Esophagus muscularis mucosa (tissue), 4 donors: Measurements from ENCODE around the gene SNUPN. TPM values are rescaled to one million over a fixed set of nuclear protein-coding genes. Genes with fewer than 3 reads are reported as not detected.

Experiments
- DNase-seq: peaks from one replicate; pipeline ENCODE4 v3.0.0-alpha.2; 2017; ENCODE audit errors: extremely low spot score
- H3K27ac ChIP-seq, 4 donors: fragments of 200-600 bp; sonication (generic); replicated peaks in 1 of 4; 1 replicate in 3 of 4; 2 replicates in 1 of 4; pipeline ENCODE4 v1.5.1; 2016 to 2019; ENCODE audit warnings: mild to moderate bottlenecking in 1 of 4
- H3K27me3 ChIP-seq, 4 donors: fragments of 200-600 bp; sonication (generic); one replicate each; pipeline versions ENCODE4 v1.5.1 to v1.6.0; 2016 to 2019
- H3K36me3 ChIP-seq, 4 donors: fragments of 200-600 bp; sonication (generic); one replicate each; pipeline ENCODE4 v1.5.1; 2016 to 2019
- H3K4me1 ChIP-seq, 4 donors: fragments of 200-600 bp; sonication (generic); one replicate each; pipeline ENCODE4 v1.5.1; 2016 to 2019
- H3K4me3 ChIP-seq, 4 donors: fragments of 200-600 bp; sonication (generic); 1 replicate in 2 of 4; 2 replicates in 2 of 4; pipeline ENCODE4 v1.5.1; 2016 to 2019; ENCODE audit warnings: mild to moderate bottlenecking in 4 of 4, moderate library complexity in 1 of 4
- H3K9me3 ChIP-seq, 4 donors: fragments of 200-600 bp; sonication (generic); 1 replicate in 3 of 4; 2 replicates in 1 of 4; pipeline ENCODE4 v1.5.1; 2016 to 2019
- EP300 ChIP-seq: sonication (generic); formaldehyde crosslinking; IDR thresholded peaks from one replicate; pipeline ENCODE4 v1.6.1; 2017; ENCODE audit warnings: antibody characterized with exemption
- POLR2A ChIP-seq: fragments of 450-650 bp; IDR thresholded peaks from one replicate; pipeline ENCODE4 v1.6.1; 2017; ENCODE audit warnings: antibody characterized with exemption, moderate library complexity, mild to moderate bottlenecking, low read depth
- POLR2AphosphoS5 ChIP-seq, 2 donors: sonication (generic); formaldehyde crosslinking; IDR thresholded peaks; one replicate each; pipeline ENCODE4 v1.6.1; 2017; ENCODE audit warnings: antibody characterized with exemption in 2 of 2
- WGBS: methylation state at CpG from one replicate; pipeline ENCODE4 v1.1.5; 2018; 5-methylcytosine and 5-hydroxymethylcytosine counted together
- intact Hi-C: fragments of 100-400 bp; cut with DNase I; formaldehyde crosslinking; loops from one replicate; pipeline ENCODE4 v1.15.1; 2023
- total RNA-seq, 4 donors: library from RNA; depleted of rRNA; stranded (reverse); fragments of >200 nt; gene quantifications; one replicate each; pipeline versions ENCODE4 v1.1.0 to v1.2.1, GENCODE V29; 2016
- TF ChIP-seq, protein P1 (sequence below), 3 experiments: fragments of 200-600 bp in 2 of 3; fragments of 450-650 bp in 1 of 3; sonication (generic) in 2 of 3; IDR thresholded peaks; one replicate each; pipeline ENCODE4 v1.5.1; 2017 to 2019; ENCODE audit warnings: antibody characterized with exemption in 3 of 3, mild to moderate bottlenecking in 2 of 3, moderate library complexity in 1 of 3

The SNUPN gene
- total RNA-seq, 4 donors from 2014 or later: 16.6 to 23.4 (median 18.8) TPM

DNA sequence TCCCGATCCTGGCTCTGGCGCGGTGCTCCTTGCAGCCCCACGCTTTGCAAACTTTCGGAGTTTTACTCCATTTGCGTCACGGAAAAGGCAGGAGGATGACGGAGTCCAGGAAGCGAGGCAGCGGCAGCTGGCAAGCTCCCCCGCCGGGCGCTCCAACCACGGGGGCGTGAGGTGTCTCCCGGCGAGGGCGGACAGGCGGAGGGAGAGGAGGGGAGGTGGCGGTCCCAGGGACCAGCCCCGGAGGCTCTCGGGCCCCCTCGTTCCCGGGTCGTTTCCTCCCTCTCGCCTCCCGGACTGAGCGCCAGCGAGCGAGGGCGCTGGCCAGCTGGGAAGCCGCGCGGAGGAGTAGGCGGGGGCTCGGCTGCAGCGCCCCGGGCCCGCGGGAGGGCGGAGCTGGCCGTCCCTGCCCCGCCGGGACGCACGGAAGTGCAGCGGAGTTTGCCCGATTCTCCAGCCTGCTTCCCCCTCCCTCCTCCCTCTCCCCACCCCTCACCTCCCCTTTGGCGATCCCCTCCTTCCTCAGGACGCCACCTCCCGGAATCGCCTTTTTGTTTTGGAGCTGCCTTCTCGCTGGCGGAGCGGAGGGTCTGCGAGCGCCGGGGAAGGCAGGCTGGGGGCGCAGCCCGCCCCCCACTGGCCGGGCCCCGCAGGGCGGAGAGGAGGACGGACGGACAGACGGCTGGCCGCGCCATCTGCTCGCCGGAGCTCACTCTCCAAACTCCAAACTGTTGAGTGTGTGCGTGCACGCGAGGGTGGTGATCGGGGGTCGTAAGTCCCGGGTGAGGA is 22.0 kb upstream of the SNUPN start, which contains the start of gene SNX33:
Gene SNX33 (plus strand): TSS at position 543 of the 786 bp plus-strand sequence. CDS start 1,191 bp downstream, outside the sequence.
- Histone ChIP-seq H3K4me3 (peak within 1 kb of the TSS; percentile 71 to 89 (median 84)), H3K27me3 (no peaks in the 10 kb centered on the region), H3K27ac (peak within 1 kb of the TSS; percentile 89 to 97 (median 95)), H3K9me3 (no peaks in the 10 kb centered on the region), H3K4me1 (peaks cover 49 to 60% (median 55%) of the 10 kb centered on the region in 4 donors), H3K36me3 (peaks cover 0 to 20% (median 3%) of the 10 kb centered on the region in 4 donors)
- intact Hi-C loops: loop anchor here (10.0 kb wide), 1 partner anchor 283 kb away; the partner anchor contains the start of gene MAN2C1
- 0% methylated on average over 41 of the region's 76 CpGs for WGBS
- TF ChIP-seq, protein P1, sequence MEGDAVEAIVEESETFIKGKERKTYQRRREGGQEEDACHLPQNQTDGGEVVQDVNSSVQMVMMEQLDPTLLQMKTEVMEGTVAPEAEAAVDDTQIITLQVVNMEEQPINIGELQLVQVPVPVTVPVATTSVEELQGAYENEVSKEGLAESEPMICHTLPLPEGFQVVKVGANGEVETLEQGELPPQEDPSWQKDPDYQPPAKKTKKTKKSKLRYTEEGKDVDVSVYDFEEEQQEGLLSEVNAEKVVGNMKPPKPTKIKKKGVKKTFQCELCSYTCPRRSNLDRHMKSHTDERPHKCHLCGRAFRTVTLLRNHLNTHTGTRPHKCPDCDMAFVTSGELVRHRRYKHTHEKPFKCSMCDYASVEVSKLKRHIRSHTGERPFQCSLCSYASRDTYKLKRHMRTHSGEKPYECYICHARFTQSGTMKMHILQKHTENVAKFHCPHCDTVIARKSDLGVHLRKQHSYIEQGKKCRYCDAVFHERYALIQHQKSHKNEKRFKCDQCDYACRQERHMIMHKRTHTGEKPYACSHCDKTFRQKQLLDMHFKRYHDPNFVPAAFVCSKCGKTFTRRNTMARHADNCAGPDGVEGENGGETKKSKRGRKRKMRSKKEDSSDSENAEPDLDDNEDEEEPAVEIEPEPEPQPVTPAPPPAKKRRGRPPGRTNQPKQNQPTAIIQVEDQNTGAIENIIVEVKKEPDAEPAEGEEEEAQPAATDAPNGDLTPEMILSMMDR (IDR thresholded peaks at IDR 0.05): peak; percentile 51 to 67 (median 58)
- peak; percentile 48 to 80 for TF ChIP-seq POLR2AphosphoS5 (IDR thresholded peaks at IDR 0.05)
- no peak for TF ChIP-seq EP300
- peak; percentile 27 for TF ChIP-seq POLR2A
- DNase-seq: no peak

DNA sequence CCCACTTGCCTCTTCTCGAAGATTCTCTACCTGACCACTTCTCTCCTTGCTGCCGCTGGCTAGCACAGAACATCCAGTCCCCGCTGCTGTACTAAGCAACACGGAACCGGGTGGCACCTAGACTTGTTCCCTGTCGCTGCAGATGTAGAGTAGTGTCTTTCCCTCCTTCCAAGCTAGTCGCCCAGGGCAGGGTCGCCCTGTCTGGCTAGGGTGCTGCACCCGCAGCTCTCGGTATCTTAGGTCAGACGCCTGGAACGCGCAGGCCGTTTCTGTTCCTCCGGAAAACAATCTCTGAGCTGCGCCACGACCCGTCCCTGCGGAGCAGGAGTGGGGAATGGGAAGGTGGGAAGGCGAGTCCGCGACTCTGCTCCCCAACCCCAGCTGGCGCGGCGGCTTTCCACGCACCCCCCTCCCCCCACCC is 21.4 kb upstream of the SNUPN start:
- intact Hi-C loops: loop anchor here (10.0 kb wide), 1 partner anchor 282 kb away; the partner anchor contains the start of gene MAN2C1
- H3K4me3 ChIP-seq: peak overlapping the region; percentile 71 to 89 (median 84)
- WGBS: 3% methylated on average over 13 of the region's 26 CpGs
- TF ChIP-seq POLR2A: no peak
- TF ChIP-seq POLR2AphosphoS5 (IDR thresholded peaks at IDR 0.05): peak; percentile 16 to 75
- TF ChIP-seq EP300: peak; percentile 76
- TF ChIP-seq, protein P1 (IDR thresholded peaks at IDR 0.05): no peak
- peaks cover 0 to 16% (median 3%) of the 10 kb centered on the region in 4 donors for H3K36me3 ChIP-seq
- H3K4me1 ChIP-seq: peaks cover 43 to 54% (median 48%) of the 10 kb centered on the region in 4 donors
- H3K27ac ChIP-seq: peak overlapping the region; percentile 89 to 97 (median 95)
- H3K27me3 ChIP-seq: no peaks in the 10 kb centered on the region
- no peak for DNase-seq
- no peaks in the 10 kb centered on the region for H3K9me3 ChIP-seq

DNA sequence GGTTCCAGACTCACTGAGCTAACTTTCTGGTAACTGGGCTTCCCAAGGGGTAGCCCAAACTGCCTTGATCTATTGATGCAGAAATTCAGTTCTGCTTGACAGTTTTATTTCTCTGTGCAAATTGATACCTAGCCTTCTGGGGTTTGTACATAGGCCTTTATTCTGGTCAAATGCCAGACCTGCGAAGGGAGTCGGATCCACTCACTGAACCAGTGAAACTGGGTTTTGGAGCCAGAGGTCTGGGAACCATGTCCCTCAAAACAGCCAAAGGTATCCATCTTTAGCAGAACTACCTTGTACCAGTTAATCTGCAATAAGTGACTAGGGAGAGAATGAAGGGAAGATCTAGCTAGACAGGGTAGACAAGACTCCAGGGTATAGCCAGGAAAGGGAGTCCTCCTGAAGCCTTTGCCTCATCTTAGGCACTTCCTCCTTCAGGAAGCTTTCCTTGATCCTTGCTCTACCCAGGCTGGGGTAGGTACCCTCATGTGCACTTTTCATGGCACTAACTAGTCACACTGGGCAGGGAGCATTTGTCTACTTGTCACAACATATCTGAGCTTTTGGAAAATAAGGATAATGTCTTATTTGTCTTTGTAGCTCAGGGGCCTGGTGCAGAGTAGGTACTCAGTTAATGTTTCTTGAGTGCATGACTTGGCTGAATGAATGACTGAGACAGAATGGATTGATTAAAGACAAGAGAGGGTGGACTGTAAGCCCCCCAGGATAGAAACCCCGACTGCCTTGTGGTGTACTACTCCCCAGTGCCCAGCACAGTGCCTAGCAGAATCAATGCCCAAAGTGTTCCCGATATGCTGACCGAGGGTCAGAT is 20.8 kb upstream of the SNUPN start:
- Histone ChIP-seq H3K4me3 (peak overlapping the region; percentile 71 to 89 (median 84)), H3K27me3 (no peaks in the 10 kb centered on the region), H3K4me1 (peaks cover 37 to 48% (median 42%) of the 10 kb centered on the region in 4 donors), H3K27ac (peak overlapping the region; percentile 89 to 97 (median 95)), H3K36me3 (peaks cover 0 to 16% (median 3%) of the 10 kb centered on the region in 4 donors), H3K9me3 (no peaks in the 10 kb centered on the region)
- intact Hi-C loops: loop anchor here (10.0 kb wide), 1 partner anchor 282 kb away; the partner anchor contains the start of gene MAN2C1
- DNase-seq: no peak
- TF ChIP-seq, protein P1 (IDR thresholded peaks at IDR 0.05): no peak
- TF ChIP-seq EP300 (no peak), POLR2A (no peak), POLR2AphosphoS5 (IDR thresholded peaks at IDR 0.05) (no peak)
- WGBS: 47% methylated on average over 5 of the region's 5 CpGs

DNA sequence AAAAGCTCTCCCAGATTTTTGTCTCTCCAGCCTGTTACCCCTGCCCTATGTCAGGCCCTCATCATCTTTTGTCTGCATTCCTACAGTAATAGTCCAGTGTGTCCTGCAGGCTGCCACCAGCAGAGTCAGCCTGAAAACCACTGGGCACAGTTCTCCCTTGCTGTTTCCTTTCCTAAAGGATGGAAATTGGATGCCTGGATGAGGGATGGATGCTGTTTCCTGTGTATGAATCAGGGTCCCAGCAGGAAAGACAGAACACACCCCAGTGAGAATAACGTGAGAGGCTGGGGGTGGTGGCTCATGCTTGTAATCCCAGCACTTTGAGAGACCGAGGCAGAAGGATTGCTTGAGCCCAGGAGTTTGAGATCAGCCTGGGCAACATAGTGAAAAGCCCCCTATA is 18.9 kb upstream of the SNUPN start:
- no peak for DNase-seq
- Histone ChIP-seq H3K9me3 (no peaks in the 10 kb centered on the region), H3K4me3 (no peak overlapping the region), H3K27me3 (no peaks in the 10 kb centered on the region), H3K36me3 (peaks cover 0 to 4% (median 0%) of the 10 kb centered on the region in 4 donors), H3K4me1 (peaks cover 24 to 40% (median 31%) of the 10 kb centered on the region in 4 donors), H3K27ac (no peak overlapping the region)
- intact Hi-C loops: loop anchor here (10.0 kb wide), 1 partner anchor 280 kb away; the partner anchor contains the start of gene MAN2C1
- 59% methylated on average over 2 of the region's 2 CpGs for WGBS
- TF ChIP-seq, protein P1 (IDR thresholded peaks at IDR 0.05): no peak
- no peak for TF ChIP-seq EP300
- no peak for TF ChIP-seq POLR2AphosphoS5 (IDR thresholded peaks at IDR 0.05)
- no peak for TF ChIP-seq POLR2A
